SJSA1 (cell line): ENCODE measurements around the gene CAPN11. TPM values are rescaled to one million over a fixed set of nuclear protein-coding genes. Genes with fewer than 3 reads are reported as not detected.
A peak's percentile ranks its signal among the peaks of the same experiment; 100 is the strongest.

Experiments used
- DNase-seq, 2 experiments: peaks; one replicate each; pipeline ENCODE4 v3.0.0-alpha.2; 2015 to 2020; ENCODE audit warnings: low spot score in 2 of 2, low read depth in 1 of 2
- H3K27ac ChIP-seq: fragments of 250-450 bp; sonication (Bioruptor Pico); 2 replicates; pipeline ENCODE4 v1.5.1; 2020; ENCODE audit warnings: mild to moderate bottlenecking, moderate library complexity
- H3K27me3 ChIP-seq: fragments of 250-450 bp; sonication (Bioruptor Pico); replicated peaks from 2 replicates; pipeline ENCODE4 v1.5.1; 2020; ENCODE audit warnings: mild to moderate bottlenecking, moderate library complexity
- H3K36me3 ChIP-seq: fragments of 250-450 bp; sonication (Bioruptor Pico); 2 replicates; pipeline ENCODE4 v1.5.1; 2020; ENCODE audit warnings: mild to moderate bottlenecking
- H3K4me1 ChIP-seq: fragments of 250-450 bp; sonication (Bioruptor Pico); replicated peaks from 2 replicates; pipeline ENCODE4 v1.6.1; 2021; ENCODE audit warnings: mild to moderate bottlenecking
- H3K4me3 ChIP-seq: fragments of 250-450 bp; sonication (Bioruptor Pico); 2 replicates; pipeline ENCODE4 v1.5.1; 2020; ENCODE audit warnings: mild to moderate bottlenecking
- H3K9me3 ChIP-seq: fragments of 250-450 bp; sonication (Bioruptor Pico); replicated peaks from 2 replicates; pipeline ENCODE4 v1.5.1; 2020; ENCODE audit warnings: mild to moderate bottlenecking
- total RNA-seq: library from RNA; depleted of rRNA; stranded (reverse); fragments of >200 nt; shearing (Covaris generic); gene quantifications from 2 replicates; pipeline ENCODE4 v1.2.3, GENCODE V29; 2014

CAPN11 gene
- total RNA-seq, 1 experiment from 2014 or later = not detected

DNA sequence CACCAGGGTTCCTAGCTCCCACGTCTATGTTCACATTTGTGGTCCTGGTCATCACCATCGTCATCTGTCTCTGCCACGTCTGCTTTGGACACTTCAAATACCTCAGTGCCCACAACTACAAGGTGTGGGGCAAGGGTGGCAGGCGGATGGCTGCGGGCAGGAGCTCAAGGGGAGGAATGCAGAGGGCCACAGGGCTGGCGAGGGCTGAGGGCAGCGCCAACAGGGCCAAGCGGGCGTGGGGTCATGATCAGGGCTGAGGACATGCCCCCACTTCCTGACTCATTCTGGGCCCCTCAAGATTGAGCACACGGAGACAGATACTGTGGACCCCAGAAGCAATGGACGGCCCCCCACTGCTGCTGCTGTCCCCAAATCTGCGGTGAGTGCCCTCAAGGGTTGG, 4.6 kb upstream of the CAPN11 start:
- Histone ChIP-seq H3K27ac (no peak overlapping the region), H3K27me3 (no peaks in the 10 kb centered on the region), H3K36me3 (0 out of 2 replicates have a peak, but pooled peaks cover 4% of the 10 kb centered on the region), H3K4me3 (no peak overlapping the region), H3K9me3 (no peaks in the 10 kb centered on the region), H3K4me1 (peaks cover 6% of the 10 kb centered on the region)
- DNase-seq = no peak

DNA sequence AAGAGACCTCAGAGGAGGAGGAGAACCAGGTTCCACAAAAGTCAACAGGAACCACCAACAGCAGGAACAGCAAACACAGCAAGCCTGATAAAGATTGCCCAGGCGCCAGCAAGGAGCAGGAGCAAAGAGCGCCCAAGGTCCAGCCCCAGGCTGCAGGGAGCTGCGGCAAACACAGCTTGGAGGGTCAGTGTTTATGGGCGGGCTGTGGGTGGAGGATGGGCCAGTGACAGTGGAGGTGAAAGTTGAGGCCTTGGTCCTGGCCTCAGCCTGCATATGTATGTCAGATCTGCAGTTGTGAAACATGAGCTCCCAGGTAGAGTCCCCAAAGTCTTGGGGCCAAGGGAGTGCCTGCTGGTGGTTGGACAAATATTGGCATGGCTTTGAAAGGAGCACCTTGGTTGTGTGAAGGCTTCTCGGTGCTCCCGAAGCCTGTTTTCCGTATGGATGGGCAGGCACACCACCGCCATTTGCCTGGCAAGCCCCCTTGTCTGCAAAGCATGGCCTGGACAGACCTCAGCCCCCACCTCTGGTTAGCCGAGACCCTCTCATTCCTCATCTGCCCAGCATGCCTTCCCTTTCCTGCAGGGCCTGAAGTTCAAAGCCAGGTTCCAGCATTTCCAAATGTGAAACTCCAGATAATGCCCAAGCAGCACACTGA, 2.0 kb upstream of the CAPN11 start:
- H3K27ac ChIP-seq = no peak overlapping the region
- H3K27me3 ChIP-seq = no peaks in the 10 kb centered on the region
- H3K4me1 ChIP-seq = peaks cover 9% of the 10 kb centered on the region
- H3K9me3 ChIP-seq = no peaks in the 10 kb centered on the region
- no peaks in the 10 kb centered on the region for H3K36me3 ChIP-seq
- H3K4me3 ChIP-seq = no peak overlapping the region
- no peak for DNase-seq

GRCh38 chr6:44157152-44157521, 1.5 kb upstream of the CAPN11 start:
- H3K4me3 ChIP-seq = no peak overlapping the region
- peaks cover 10% of the 10 kb centered on the region for H3K4me1 ChIP-seq
- H3K27ac ChIP-seq = no peak overlapping the region
- no peaks in the 10 kb centered on the region for H3K36me3 ChIP-seq
- H3K27me3 ChIP-seq = no peaks in the 10 kb centered on the region
- H3K9me3 ChIP-seq = no peaks in the 10 kb centered on the region
- DNase-seq = no peak

GRCh38 chr6:44161997-44162338, 3.3 kb downstream of the CAPN11 start:
- no peaks in the 10 kb centered on the region for H3K27me3 ChIP-seq
- DNase-seq = no peak
- H3K4me1 ChIP-seq = peaks cover 34% of the 10 kb centered on the region
- H3K9me3 ChIP-seq = no peaks in the 10 kb centered on the region
- H3K4me3 ChIP-seq = no peak overlapping the region
- H3K36me3 ChIP-seq = no peaks in the 10 kb centered on the region
- no peak overlapping the region for H3K27ac ChIP-seq

DNA sequence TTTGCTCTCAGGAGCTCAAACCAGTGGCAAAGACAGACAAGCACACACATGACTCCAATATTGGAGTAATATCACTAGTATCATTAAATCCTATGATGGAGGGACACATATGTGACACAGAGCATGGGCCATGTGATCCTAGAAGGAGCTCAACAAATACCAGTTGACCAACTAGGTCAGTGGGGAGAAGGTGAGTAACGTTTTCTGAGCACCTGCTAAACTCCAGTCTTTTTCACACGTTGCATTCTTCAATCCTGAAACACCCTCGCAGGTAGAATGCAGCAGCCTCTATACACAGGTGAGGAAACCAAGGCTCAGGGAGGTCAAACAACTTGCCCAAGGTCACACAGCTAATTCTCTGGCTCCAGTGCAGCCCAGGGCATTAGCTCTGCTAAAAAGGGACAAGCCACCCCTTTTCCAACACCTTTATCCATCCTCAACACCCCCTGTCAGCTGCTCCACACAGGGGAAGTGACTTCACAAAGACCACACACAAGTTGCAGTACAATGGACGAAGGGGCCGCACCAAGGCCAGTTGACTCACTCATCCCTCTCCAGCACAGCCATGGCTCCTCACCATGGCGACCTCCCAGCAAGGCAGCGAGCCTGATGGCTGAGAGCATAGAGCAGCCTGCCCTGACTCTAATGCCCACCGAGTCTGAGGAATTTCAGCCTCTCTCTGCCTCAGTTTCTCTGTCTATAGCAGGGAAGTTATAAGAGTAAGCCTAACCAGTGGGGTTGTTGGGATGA, 4.4 kb downstream of the CAPN11 start:
- Histone ChIP-seq H3K27me3 (no peaks in the 10 kb centered on the region), H3K4me1 (peaks cover 34% of the 10 kb centered on the region), H3K9me3 (no peaks in the 10 kb centered on the region), H3K27ac (peak overlapping the region; percentile 53), H3K4me3 (no peak overlapping the region), H3K36me3 (no peaks in the 10 kb centered on the region)
- DNase-seq = peak; percentile 72 to 88

DNA sequence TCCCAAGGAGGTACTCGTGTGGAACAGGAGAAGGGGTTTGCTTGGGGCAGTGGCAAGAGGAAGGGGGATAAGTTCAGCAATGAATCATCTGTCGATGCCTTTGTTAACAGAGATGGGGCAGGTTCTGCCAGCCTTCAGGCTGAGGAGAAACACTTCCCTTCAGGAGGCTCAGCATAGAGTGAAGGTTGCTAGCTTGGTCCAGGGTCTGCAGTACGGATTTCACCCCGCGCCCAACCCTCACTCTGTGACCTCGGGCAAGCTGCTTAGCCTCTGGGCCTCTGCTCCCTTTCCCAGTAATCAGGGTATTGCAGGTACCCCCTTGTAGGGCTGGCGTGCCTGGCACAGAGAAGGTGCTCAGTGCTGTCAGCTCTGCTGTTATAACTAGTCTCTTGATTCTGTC, 7.5 kb downstream of the CAPN11 start:
- H3K9me3 ChIP-seq = 0 out of 2 replicates have a peak, but pooled peaks cover 3% of the 10 kb centered on the region
- H3K4me1 ChIP-seq = peaks cover 34% of the 10 kb centered on the region
- H3K36me3 ChIP-seq = no peaks in the 10 kb centered on the region
- DNase-seq = no peak
- no peaks in the 10 kb centered on the region for H3K27me3 ChIP-seq
- H3K4me3 ChIP-seq = no peak overlapping the region
- H3K27ac ChIP-seq = no peak overlapping the region

DNA sequence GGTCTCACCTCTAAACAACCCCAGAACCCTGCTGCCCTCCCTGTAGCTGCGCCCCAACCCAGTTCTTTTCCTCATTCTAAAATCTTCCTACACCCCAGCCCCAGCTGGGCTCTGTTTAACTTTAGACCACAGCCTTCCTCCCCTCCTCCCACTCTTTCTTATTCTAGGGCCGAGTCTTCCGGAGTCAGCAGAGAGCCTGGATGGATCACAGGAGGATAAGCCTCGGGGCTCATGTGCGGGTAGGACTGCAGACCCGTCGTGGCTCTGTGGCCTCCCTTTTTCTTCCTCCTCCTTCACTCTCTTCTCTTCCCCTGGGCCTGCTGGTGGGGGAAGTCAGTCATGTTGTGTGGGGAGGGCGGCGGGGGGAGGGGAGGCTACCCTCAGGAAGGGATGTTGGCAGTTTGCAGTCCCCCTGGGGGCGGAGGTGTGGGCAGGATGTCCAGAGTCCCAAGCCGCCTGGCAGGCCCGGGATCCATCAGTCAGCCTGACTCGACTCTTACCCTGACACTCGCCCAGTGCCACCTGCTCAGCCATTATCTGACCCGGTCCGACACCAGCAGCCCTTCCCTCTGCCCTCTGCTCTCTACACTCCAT, 8.1 kb downstream of the CAPN11 start:
- peaks cover 28% of the 10 kb centered on the region for H3K4me1 ChIP-seq
- 0 out of 2 replicates have a peak, but pooled peaks cover 3% of the 10 kb centered on the region for H3K9me3 ChIP-seq
- H3K36me3 ChIP-seq = no peaks in the 10 kb centered on the region
- H3K27me3 ChIP-seq = no peaks in the 10 kb centered on the region
- H3K27ac ChIP-seq = no peak overlapping the region
- no peak for DNase-seq
- H3K4me3 ChIP-seq = no peak overlapping the region

DNA sequence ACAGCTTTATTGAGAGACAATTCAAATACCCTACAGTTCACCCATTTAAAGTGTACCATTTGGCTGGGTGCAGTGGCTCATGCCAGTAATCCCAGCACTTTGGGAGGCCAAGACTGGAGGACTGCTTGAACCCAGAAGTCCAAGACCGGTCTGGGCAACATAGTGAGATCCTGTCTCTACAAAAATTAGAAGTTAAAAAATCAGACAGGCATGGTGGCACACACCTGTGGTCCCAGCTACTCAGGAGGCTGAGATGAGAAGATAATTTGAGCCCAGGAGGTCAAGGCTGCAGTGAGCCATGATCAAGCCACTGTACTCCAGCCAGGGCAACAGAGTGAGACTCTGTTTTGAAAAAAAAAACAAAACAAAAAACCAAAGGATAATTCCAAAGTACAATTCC, 8.9 kb downstream of the CAPN11 start:
- Histone ChIP-seq H3K36me3 (no peaks in the 10 kb centered on the region), H3K27ac (no peak overlapping the region), H3K9me3 (0 out of 2 replicates have a peak, but pooled peaks cover 3% of the 10 kb centered on the region), H3K27me3 (no peaks in the 10 kb centered on the region), H3K4me1 (peaks cover 20% of the 10 kb centered on the region), H3K4me3 (no peak overlapping the region)
- DNase-seq = no peak

DNA sequence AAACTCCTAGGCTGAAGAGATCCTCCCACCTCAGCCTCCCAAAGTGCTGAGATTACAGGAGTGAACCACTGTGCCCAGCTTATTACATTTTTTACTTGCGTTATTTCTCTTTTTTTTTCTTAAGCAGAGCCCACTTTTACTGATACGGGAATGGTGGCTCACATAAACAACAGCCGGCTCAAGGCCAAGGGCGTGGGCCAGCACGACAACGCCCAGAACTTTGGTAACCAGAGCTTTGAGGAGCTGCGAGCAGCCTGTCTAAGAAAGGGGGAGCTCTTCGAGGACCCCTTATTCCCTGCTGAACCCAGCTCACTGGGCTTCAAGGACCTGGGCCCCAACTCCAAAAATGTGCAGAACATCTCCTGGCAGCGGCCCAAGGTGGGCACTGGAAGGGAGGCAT, 10.5 kb downstream of the CAPN11 start:
- H3K27me3 ChIP-seq = no peaks in the 10 kb centered on the region
- DNase-seq = no peak
- no peaks in the 10 kb centered on the region for H3K36me3 ChIP-seq
- H3K4me3 ChIP-seq = no peak overlapping the region
- no peak overlapping the region for H3K27ac ChIP-seq
- peaks cover 9% of the 10 kb centered on the region for H3K4me1 ChIP-seq
- H3K9me3 ChIP-seq = 0 out of 2 replicates have a peak, but pooled peaks cover 3% of the 10 kb centered on the region

- no peaks in the 10 kb centered on the region for H3K27me3 ChIP-seq
- DNase-seq = no peak
- no peak overlapping the region for H3K4me3 ChIP-seq
- no peaks in the 10 kb centered on the region for H3K36me3 ChIP-seq
- H3K27ac ChIP-seq = no peak overlapping the region
- 0 out of 2 replicates have a peak, but pooled peaks cover 3% of the 10 kb centered on the region for H3K9me3 ChIP-seq
- peaks cover 6% of the 10 kb centered on the region; the same call in 1 of the 2 replicates for H3K4me1 ChIP-seq
Measured at GRCh38 chr6:44169886-44170570, 11.4 kb downstream of the CAPN11 start.

DNA sequence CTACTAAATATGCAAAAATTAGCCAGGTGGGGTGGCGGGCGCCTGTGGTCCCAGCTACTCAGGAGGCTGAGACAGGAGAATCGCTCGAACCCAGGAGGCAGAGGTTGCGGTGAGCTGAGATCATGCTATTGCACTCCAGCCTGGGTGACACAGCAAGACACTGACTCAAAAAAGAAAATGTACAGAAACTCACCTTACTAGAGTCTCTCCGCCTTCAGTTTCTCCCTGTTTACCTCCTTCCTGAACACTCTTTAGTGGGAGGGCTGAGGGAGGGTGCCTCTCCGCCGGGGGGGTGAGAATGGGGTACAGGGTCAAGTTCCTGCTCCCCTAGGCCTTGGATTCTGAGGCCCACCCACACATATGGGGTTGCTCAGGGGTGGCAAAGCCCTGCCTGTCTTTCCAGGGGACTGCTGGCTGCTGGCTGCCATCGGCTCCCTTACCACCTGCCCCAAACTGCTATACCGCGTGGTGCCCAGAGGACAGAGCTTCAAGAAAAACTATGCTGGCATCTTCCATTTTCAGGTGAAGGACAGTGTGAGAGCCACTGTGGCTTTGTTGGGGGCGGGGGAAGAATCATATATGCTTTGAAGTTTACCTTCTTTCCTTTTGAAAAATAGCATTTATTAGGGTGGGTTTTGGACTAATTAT, 13.4 kb downstream of the CAPN11 start:
- no peak overlapping the region for H3K27ac ChIP-seq
- H3K9me3 ChIP-seq = 0 out of 2 replicates have a peak, but pooled peaks cover 3% of the 10 kb centered on the region
- no peak for DNase-seq
- H3K36me3 ChIP-seq = no peaks in the 10 kb centered on the region
- peaks cover 6% of the 10 kb centered on the region; the same call in 1 of the 2 replicates for H3K4me1 ChIP-seq
- H3K27me3 ChIP-seq = no peaks in the 10 kb centered on the region
- H3K4me3 ChIP-seq = no peak overlapping the region

- peak; percentile 71 to 82 for DNase-seq
Measured at GRCh38 chr6:44172731-44173500, 14.3 kb downstream of the CAPN11 start.

More at GRCh38 chr6:44172731-44173500, 14.3 kb downstream of the CAPN11 start:
- Histone ChIP-seq H3K4me1 (peaks cover 6% of the 10 kb centered on the region; the same call in 1 of the 2 replicates), H3K27me3 (no peaks in the 10 kb centered on the region), H3K9me3 (0 out of 2 replicates have a peak, but pooled peaks cover 3% of the 10 kb centered on the region), H3K4me3 (no peak overlapping the region), H3K27ac (no peak overlapping the region), H3K36me3 (no peaks in the 10 kb centered on the region)
